Measurements from ENCODE around the gene NAA40.

Gene NAA40

GRCh38 chr11:63938479-63939396 is at the start of gene NAA40:
NAA40 (plus strand) TSS chr11:63939002; CDS start chr11:63939097, 95 bp downstream.
- DNase-seq (ENCODE audit: low read depth in 1 of 2, low spot score in 1 of 2): peak; percentile 74 to 90

GRCh38 chr11:63889344-63889743 is 49.5 kb upstream of the NAA40 start:
- no peak for DNase-seq (ENCODE audit: low read depth in 1 of 2, low spot score in 1 of 2)

GRCh38 chr11:63890368-63890767 is 48.4 kb upstream of the NAA40 start:
- DNase-seq (ENCODE audit: low read depth in 1 of 2, low spot score in 1 of 2): no peak

- DNase-seq (ENCODE audit: low read depth in 1 of 2, low spot score in 1 of 2): no peak
These were observed 46.6 kb upstream of the NAA40 start for GRCh38 chr11:63892228-63892627.

GRCh38 chr11:63893355-63893754 is 45.4 kb upstream of the NAA40 start:
- no peak for DNase-seq (ENCODE audit: low read depth in 1 of 2, low spot score in 1 of 2)

GRCh38 chr11:63896071-63896470 is 42.7 kb upstream of the NAA40 start:
- DNase-seq (ENCODE audit: low read depth in 1 of 2, low spot score in 1 of 2): no peak

- no peak for DNase-seq (ENCODE audit: low read depth in 1 of 2, low spot score in 1 of 2)
These were observed 41.2 kb upstream of the NAA40 start for GRCh38 chr11:63897459-63898146.

GRCh38 chr11:63901660-63902059 is 37.1 kb upstream of the NAA40 start:
- no peak for DNase-seq (ENCODE audit: low read depth in 1 of 2, low spot score in 1 of 2)

- no peak for DNase-seq (ENCODE audit: low read depth in 1 of 2, low spot score in 1 of 2)
These were observed 34.9 kb upstream of the NAA40 start for GRCh38 chr11:63903884-63904283.

- DNase-seq (ENCODE audit: low read depth in 1 of 2, low spot score in 1 of 2): no peak
These were observed 34.1 kb upstream of the NAA40 start for GRCh38 chr11:63904743-63905142.

GRCh38 chr11:63905179-63905578 is 33.6 kb upstream of the NAA40 start:
- DNase-seq (ENCODE audit: low read depth in 1 of 2, low spot score in 1 of 2): no peak

- no peak for DNase-seq (ENCODE audit: low read depth in 1 of 2, low spot score in 1 of 2)
These were observed 32.7 kb upstream of the NAA40 start for GRCh38 chr11:63906087-63906486.

- DNase-seq (ENCODE audit: low read depth in 1 of 2, low spot score in 1 of 2): no peak
These were observed 32.2 kb upstream of the NAA40 start for GRCh38 chr11:63906585-63906984.

GRCh38 chr11:63907063-63907462 is 31.7 kb upstream of the NAA40 start:
- DNase-seq (ENCODE audit: low read depth in 1 of 2, low spot score in 1 of 2): no peak

- DNase-seq (ENCODE audit: low read depth in 1 of 2, low spot score in 1 of 2): no peak
These were observed 30.8 kb upstream of the NAA40 start for GRCh38 chr11:63907808-63908530.

GRCh38 chr11:63908631-63909401 is 30.0 kb upstream of the NAA40 start:
- no peak for DNase-seq (ENCODE audit: low read depth in 1 of 2, low spot score in 1 of 2)

GRCh38 chr11:63909591-63910506 is 29.0 kb upstream of the NAA40 start:
- no peak for DNase-seq (ENCODE audit: low read depth in 1 of 2, low spot score in 1 of 2)

GRCh38 chr11:63910675-63911074 is 28.1 kb upstream of the NAA40 start:
- DNase-seq (ENCODE audit: low read depth in 1 of 2, low spot score in 1 of 2): no peak

- no peak for DNase-seq (ENCODE audit: low read depth in 1 of 2, low spot score in 1 of 2)
These were observed 27.4 kb upstream of the NAA40 start for GRCh38 chr11:63911440-63911839.

GRCh38 chr11:63911876-63912275 is 26.9 kb upstream of the NAA40 start:
- DNase-seq (ENCODE audit: low read depth in 1 of 2, low spot score in 1 of 2): no peak
